ENCODE data around the gene FASTK.

DNA sequence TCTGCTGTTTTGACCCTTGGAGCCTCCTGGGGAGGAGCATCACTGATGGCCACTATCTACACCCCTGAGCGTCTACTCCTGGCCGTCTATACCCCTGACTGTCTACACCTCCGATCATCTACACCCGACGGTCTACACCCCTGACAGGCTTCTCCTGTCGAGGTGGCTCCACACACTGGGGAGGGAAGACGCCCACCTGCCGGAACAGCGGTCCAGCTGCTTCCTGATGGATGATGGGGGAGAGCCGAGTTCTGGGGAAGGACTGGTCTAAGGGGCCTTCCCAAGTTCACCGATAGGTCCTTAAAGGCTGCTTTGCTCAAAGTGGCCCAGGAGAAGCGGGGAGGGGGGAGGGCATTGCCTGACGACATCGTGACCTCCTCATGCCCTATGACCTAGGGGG lies 47.5 kb upstream of the FASTK start:
- TF ChIP-seq, protein P1, sequence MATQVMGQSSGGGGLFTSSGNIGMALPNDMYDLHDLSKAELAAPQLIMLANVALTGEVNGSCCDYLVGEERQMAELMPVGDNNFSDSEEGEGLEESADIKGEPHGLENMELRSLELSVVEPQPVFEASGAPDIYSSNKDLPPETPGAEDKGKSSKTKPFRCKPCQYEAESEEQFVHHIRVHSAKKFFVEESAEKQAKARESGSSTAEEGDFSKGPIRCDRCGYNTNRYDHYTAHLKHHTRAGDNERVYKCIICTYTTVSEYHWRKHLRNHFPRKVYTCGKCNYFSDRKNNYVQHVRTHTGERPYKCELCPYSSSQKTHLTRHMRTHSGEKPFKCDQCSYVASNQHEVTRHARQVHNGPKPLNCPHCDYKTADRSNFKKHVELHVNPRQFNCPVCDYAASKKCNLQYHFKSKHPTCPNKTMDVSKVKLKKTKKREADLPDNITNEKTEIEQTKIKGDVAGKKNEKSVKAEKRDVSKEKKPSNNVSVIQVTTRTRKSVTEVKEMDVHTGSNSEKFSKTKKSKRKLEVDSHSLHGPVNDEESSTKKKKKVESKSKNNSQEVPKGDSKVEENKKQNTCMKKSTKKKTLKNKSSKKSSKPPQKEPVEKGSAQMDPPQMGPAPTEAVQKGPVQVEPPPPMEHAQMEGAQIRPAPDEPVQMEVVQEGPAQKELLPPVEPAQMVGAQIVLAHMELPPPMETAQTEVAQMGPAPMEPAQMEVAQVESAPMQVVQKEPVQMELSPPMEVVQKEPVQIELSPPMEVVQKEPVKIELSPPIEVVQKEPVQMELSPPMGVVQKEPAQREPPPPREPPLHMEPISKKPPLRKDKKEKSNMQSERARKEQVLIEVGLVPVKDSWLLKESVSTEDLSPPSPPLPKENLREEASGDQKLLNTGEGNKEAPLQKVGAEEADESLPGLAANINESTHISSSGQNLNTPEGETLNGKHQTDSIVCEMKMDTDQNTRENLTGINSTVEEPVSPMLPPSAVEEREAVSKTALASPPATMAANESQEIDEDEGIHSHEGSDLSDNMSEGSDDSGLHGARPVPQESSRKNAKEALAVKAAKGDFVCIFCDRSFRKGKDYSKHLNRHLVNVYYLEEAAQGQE (IDR thresholded peaks at IDR 0.05; ENCODE audit: insufficient read depth in 1 of 2, low read depth in 2 of 2, low read length in 1 of 2) = no peak
- TF ChIP-seq, protein P2, sequence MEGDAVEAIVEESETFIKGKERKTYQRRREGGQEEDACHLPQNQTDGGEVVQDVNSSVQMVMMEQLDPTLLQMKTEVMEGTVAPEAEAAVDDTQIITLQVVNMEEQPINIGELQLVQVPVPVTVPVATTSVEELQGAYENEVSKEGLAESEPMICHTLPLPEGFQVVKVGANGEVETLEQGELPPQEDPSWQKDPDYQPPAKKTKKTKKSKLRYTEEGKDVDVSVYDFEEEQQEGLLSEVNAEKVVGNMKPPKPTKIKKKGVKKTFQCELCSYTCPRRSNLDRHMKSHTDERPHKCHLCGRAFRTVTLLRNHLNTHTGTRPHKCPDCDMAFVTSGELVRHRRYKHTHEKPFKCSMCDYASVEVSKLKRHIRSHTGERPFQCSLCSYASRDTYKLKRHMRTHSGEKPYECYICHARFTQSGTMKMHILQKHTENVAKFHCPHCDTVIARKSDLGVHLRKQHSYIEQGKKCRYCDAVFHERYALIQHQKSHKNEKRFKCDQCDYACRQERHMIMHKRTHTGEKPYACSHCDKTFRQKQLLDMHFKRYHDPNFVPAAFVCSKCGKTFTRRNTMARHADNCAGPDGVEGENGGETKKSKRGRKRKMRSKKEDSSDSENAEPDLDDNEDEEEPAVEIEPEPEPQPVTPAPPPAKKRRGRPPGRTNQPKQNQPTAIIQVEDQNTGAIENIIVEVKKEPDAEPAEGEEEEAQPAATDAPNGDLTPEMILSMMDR (IDR thresholded peaks at IDR 0.05) = no peak
- no peak for TF ChIP-seq POLR2AphosphoS5 (IDR thresholded peaks at IDR 0.05; ENCODE audit: low read depth, low read length)
